Right lobe of liver (tissue), 4 donors: ENCODE results near the gene RAP2B.

Experiments
- CTCF ChIP-seq, 4 donors: fragments of 200-600 bp in 3 of 4; fragments of 450-650 bp in 1 of 4; IDR thresholded peaks; one replicate each; pipeline versions ENCODE4 v1.5.1 to v1.8.0; 2016 to 2022; ENCODE audit warnings: antibody characterized with exemption in 4 of 4, mild to moderate bottlenecking in 2 of 4
- POLR2A ChIP-seq: fragments of 450-650 bp; IDR thresholded peaks from one replicate; pipeline ENCODE4 v1.6.1; 2017; ENCODE audit warnings: antibody characterized with exemption, mild to moderate bottlenecking
- donor health status: DM: no; HTN: no; CAD: no.
- donor health status: DM: no; HTN: no; CAD: no.
- donor health status: DM: no; HTN: yes; CAD: no.

DNA sequence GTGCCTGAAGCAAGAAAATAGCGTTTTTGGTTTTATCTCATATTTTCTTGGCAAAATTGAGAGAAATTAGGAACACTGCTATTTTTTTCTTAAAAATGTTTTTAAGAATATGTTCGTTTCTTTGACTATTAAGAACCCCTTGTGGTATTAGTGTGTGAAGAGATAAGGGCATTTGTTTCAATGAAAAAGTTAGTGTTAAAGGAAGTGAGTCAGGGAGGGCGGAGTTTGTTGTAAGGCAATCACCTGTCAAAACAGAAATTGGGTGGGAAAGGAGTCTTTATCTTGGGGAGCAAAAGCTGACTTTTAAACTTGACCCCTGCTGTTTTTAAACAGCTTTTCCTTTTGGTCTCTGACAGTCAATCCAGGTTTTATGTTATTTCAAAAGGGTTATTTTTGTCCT lies 4.2 kb downstream of the RAP2B start:
- no peak for TF ChIP-seq CTCF (IDR thresholded peaks at IDR 0.05)
- TF ChIP-seq POLR2A = no peak
